K562 (cell line): ENCODE data around the gene APC2. TPM values are rescaled to one million over a fixed set of nuclear protein-coding genes. Genes with fewer than 3 reads are reported as not detected.

ENCODE experiments used
- ATAC-seq: fragments of 200-7000 bp; cut with Tn5 transposase; 3 replicates; pipeline ENCODE4 v1.9.1; 2020; ENCODE audit warnings: moderate library complexity
- BruUV-seq: library from RNA; stranded (reverse); fragments of 400-500 nt; replicated peaks from 2 replicates; lab custom pipeline; 2021; lab: Mats Ljungman, UMichigan
- CTCF ChIA-PET: fragments of 300-600 bp; formaldehyde crosslinking; extraction: SDS; loops from one replicate; lab custom pipeline; 2021; ENCODE audit warnings: low intra/inter-chr PET ratio; lab: Yijun Ruan, JAX
- POLR2A ChIA-PET: fragments of 300-600, 350-650 bp; sonication (Branson Sonifier 250); formaldehyde crosslinking; extraction: SDS; loops from one replicate; lab custom pipeline; 2021; ENCODE audit warnings: antibody characterized with exemption, inconsistent platforms; lab: Yijun Ruan, JAX
- DNase-seq, 4 experiments: peaks; one replicate each; pipeline versions ENCODE4 v3.0.0 to v3.0.0-alpha.2; 2011 to 2018; ENCODE audit warnings: low spot score in 3 of 4, mixed read lengths in 3 of 4; ENCODE audit errors: extremely low read depth in 1 of 4
- FAIRE-seq: peaks from 2 replicates; lab custom pipeline; 2011; peaks lifted over from hg19 to GRCh38; lab: Jason Lieb, UNC
- H2AFZ ChIP-seq: 2 replicates; pipeline ENCODE4 v1.6.0; 2011; ENCODE audit warnings: low read depth, low read length, control low read depth, inconsistent platforms
- H3K27ac ChIP-seq: fragments of 200-600 bp; 3 replicates; pipeline ENCODE4 v1.8.0; 2011; ENCODE audit warnings: low read depth, mild to moderate bottlenecking, control low read depth, inconsistent platforms, low read length, moderate library complexity, mixed read lengths; ENCODE audit errors: extremely low read depth
- H3K27me3 ChIP-seq, 2 experiments: fragments of 300-600 bp in 1 of 2; 2 replicates in 1 of 2; 3 replicates in 1 of 2; pipeline versions ENCODE4 v1.6.0 to v1.8.0; 2011; ENCODE audit warnings: inconsistent platforms in 2 of 2, low read length in 2 of 2, mild to moderate bottlenecking in 1 of 2, mixed read lengths in 1 of 2, moderate library complexity in 1 of 2; ENCODE audit not compliant: control insufficient read depth in 2 of 2, insufficient read depth in 2 of 2
- H3K36me3 ChIP-seq: fragments of 300-600 bp; 3 replicates; pipeline ENCODE4 v1.8.0; 2011; ENCODE audit warnings: mild to moderate bottlenecking, low read length, inconsistent platforms; ENCODE audit not compliant: control insufficient read depth, insufficient read depth
- H3K4me1 ChIP-seq, 2 experiments: fragments of 200-600 bp in 1 of 2; replicated peaks in 1 of 2; 2 replicates in 1 of 2; 3 replicates in 1 of 2; pipeline versions ENCODE4 v1.5.1 to v1.8.0; 2011; ENCODE audit warnings: inconsistent platforms in 2 of 2, low read length in 2 of 2, mild to moderate bottlenecking in 1 of 2, mixed read lengths in 1 of 2, moderate library complexity in 1 of 2; ENCODE audit not compliant: control insufficient read depth in 2 of 2, insufficient read depth in 2 of 2
- H3K4me2 ChIP-seq: 2 replicates; pipeline ENCODE4 v1.6.1; 2011; ENCODE audit warnings: low read length, control low read depth, inconsistent platforms, mixed read lengths; ENCODE audit not compliant: insufficient read depth
- H3K4me3 ChIP-seq: fragments of 200-600 bp; sonication (generic), shearing (Covaris generic); 2 replicates; pipeline ENCODE4 v1.5.1; 2016; ENCODE audit warnings: control low read depth, inconsistent platforms
- H3K79me2 ChIP-seq: fragments of 200-600 bp; 3 replicates; pipeline ENCODE4 v1.8.0; 2011; ENCODE audit warnings: low read length, inconsistent platforms; ENCODE audit not compliant: control insufficient read depth, insufficient read depth
- H3K9ac ChIP-seq, 2 experiments: 2 replicates each; pipeline versions ENCODE4 v1.6.0 to v1.6.1; 2011; ENCODE audit warnings: low read depth in 2 of 2, low read length in 2 of 2, control low read depth in 1 of 2, inconsistent platforms in 1 of 2, mild to moderate bottlenecking in 1 of 2, mixed read lengths in 1 of 2; ENCODE audit not compliant: insufficient read depth in 1 of 2
- H3K9me1 ChIP-seq: one replicate; pipeline ENCODE4 v1.6.0; 2011; ENCODE audit warnings: inconsistent platforms, mild to moderate bottlenecking, low read length, moderate library complexity; ENCODE audit not compliant: control insufficient read depth, insufficient read depth
- H3K9me3 ChIP-seq: replicated peaks from 2 replicates; pipeline ENCODE4 v1.5.1; 2011; ENCODE audit warnings: low read depth, low read length, inconsistent platforms; ENCODE audit not compliant: control insufficient read depth, insufficient read depth
- H4K20me1 ChIP-seq: replicated peaks from 2 replicates; pipeline ENCODE4 v1.6.1; 2011; ENCODE audit warnings: low read length, inconsistent platforms, mixed read lengths; ENCODE audit not compliant: control insufficient read depth, insufficient read depth
- DIDO1 ChIP-seq: fragments of 450-650 bp; IDR thresholded peaks from 2 replicates; pipeline ENCODE4 v1.6.1; 2016; ENCODE audit warnings: low read depth, missing biosample characterization, missing genetic modification characterization
- ESRRA ChIP-seq: fragments of 450-650 bp; IDR thresholded peaks from 2 replicates; pipeline ENCODE4 v1.6.1; 2014; ENCODE audit warnings: low read depth, mild to moderate bottlenecking, moderate library complexity, borderline replicate concordance
- HMBOX1 ChIP-seq: sonication (generic); IDR thresholded peaks from 2 replicates; pipeline ENCODE4 v1.6.1; 2016
- HMGN3 ChIP-seq: IDR thresholded peaks from 2 replicates; pipeline ENCODE4 v1.6.1; 2011; ENCODE audit warnings: borderline replicate concordance, low read depth, mild to moderate bottlenecking, mixed read lengths, low read length; ENCODE audit not compliant: insufficient read length; ENCODE audit errors: extremely low read depth
- HNRNPL ChIP-seq: fragments of 200-400 bp; formaldehyde crosslinking; IDR thresholded peaks from 2 replicates; pipeline ENCODE4 v1.6.1; 2017; ENCODE audit warnings: low read depth, mild to moderate bottlenecking, low read length
- POLR2G ChIP-seq: fragments of 200-400 bp; formaldehyde crosslinking; IDR thresholded peaks from 2 replicates; pipeline ENCODE4 v1.6.1; 2017; ENCODE audit warnings: low read depth, mild to moderate bottlenecking, antibody characterized with exemption, low read length, moderate library complexity
- RBFOX2 ChIP-seq: fragments of 200-400 bp; formaldehyde crosslinking; IDR thresholded peaks from 2 replicates; pipeline ENCODE4 v1.6.1; 2017; ENCODE audit warnings: low read depth, mild to moderate bottlenecking, low read length, moderate library complexity
- RBM22 ChIP-seq: fragments of 200-400 bp; formaldehyde crosslinking; IDR thresholded peaks from 2 replicates; pipeline ENCODE4 v1.6.1; 2018; ENCODE audit warnings: low read length, low read depth; ENCODE audit not compliant: poor library complexity, severe bottlenecking
- XRCC4 ChIP-seq: IDR thresholded peaks from one replicate; pipeline ENCODE4 v1.6.1; 2011; ENCODE audit not compliant: insufficient read depth, insufficient read length; ENCODE audit errors: extremely low read depth
- ZBTB33 ChIP-seq: sonication (generic); formaldehyde crosslinking; IDR thresholded peaks from 2 replicates; pipeline ENCODE4 v1.8.1; 2023; ENCODE audit warnings: mild to moderate bottlenecking, missing genetic modification reagents
- ZNF282 ChIP-seq: sonication (generic); formaldehyde crosslinking; IDR thresholded peaks from 2 replicates; pipeline ENCODE4 v1.8.1; 2023; ENCODE audit warnings: missing genetic modification reagents
- ZNF764 ChIP-seq: fragments of 250-450 bp; sonication (Bioruptor Pico); IDR thresholded peaks from 2 replicates; pipeline ENCODE4 v1.4.0; 2020; ENCODE audit warnings: low read depth, mild to moderate bottlenecking, moderate library complexity
- ZNF778 ChIP-seq: fragments of 450-650 bp; formaldehyde crosslinking; IDR thresholded peaks from 2 replicates; pipeline ENCODE4 v1.4.0; 2020; ENCODE audit warnings: mild to moderate bottlenecking, moderate library complexity
- WGBS: fragments of 100-300 bp; shearing (Covaris generic); methylation state at CpG from one replicate; pipeline ENCODE4 v1.1.6; 2016; ENCODE audit warnings: low coverage, mixed read lengths; ENCODE audit not compliant: insufficient coverage; ENCODE audit errors: missing lambda C conversion rate; 5-methylcytosine and 5-hydroxymethylcytosine counted together
- in situ Hi-C: fragments of 300-500 bp; cut with MboI; formaldehyde crosslinking; loops from 4 replicates; pipeline ENCODE4 v1.15.0; 2018; ENCODE audit warnings: inconsistent platforms, mixed read lengths
- intact Hi-C: fragments of 100-400 bp; cut with micrococcal nuclease; formaldehyde crosslinking; loops from 2 replicates; pipeline ENCODE4 v1.14.2; 2022
- polyA plus RNA-seq, 8 experiments: library from polyadenylated mRNA; depleted of rRNA in 4 of 8; stranded (reverse) in 5 of 8; unstranded in 3 of 8; fragments of >200 nt; fragmentation: Nextera tagmentation in 2 of 8; fragmentation: Illumina TruSeq in 1 of 8; extraction: Ambion mirVana in 2 of 8; extraction: Trizol in 1 of 8; gene quantifications; 2 replicates each; pipeline versions ENCODE4 v1.2.1 to v1.2.3, GENCODE V29; 2011 to 2014; ENCODE audit warnings: inconsistent platforms in 1 of 8, missing spikeins in 1 of 8
- total RNA-seq, 7 experiments: library from RNA; depleted of rRNA in 6 of 7; stranded (reverse); fragments of >200 nt in 6 of 7; fragmentation: Illumina TruSeq in 2 of 7; extraction: Trizol in 2 of 7; gene quantifications; 2 replicates each; pipeline versions ENCODE4 v1.2.1 to v1.2.3, GENCODE V29; 2011 to 2021; ENCODE audit warnings: low replicate concordance in 1 of 7

The APC2 gene
- total and polyA plus RNA-seq, 9 of the 15 experiments (the other 6 are each of a cell fraction or from before 2014, with no cell fraction given), result 0.01 to 0.40 (median 0.05) TPM; not detected in 3

- ChIA-PET CTCF (no interaction called here), POLR2A (interaction anchor here (0.6 to 1.2 kb wide), 3 partner anchors 9 to 429 kb away, joined by 3 to 5 read pairs (median 4); no protein-coding TSS in a partner anchor)
- peaks cover 30% of the 10 kb centered on the region for H3K79me2 ChIP-seq
- H4K20me1 ChIP-seq, result peaks cover 10% of the 10 kb centered on the region
- intact Hi-C loops (no loop called here), in situ Hi-C loops (no loop called here)
- 98% methylated on average over 31 of the region's 41 CpGs for WGBS
- H3K9me3 ChIP-seq, result no peaks in the 10 kb centered on the region
- H3K4me2 ChIP-seq, result no peak overlapping the region
- no peaks in the 10 kb centered on the region for H3K27me3 ChIP-seq
- no peak overlapping the region for H3K4me3 ChIP-seq
- no peak for DNase-seq
- H3K27ac ChIP-seq, result no peak overlapping the region
- H2AFZ ChIP-seq, result no peak overlapping the region
- no peak for ATAC-seq
- H3K36me3 ChIP-seq, result peaks cover 92% of the 10 kb centered on the region
- peaks cover 0 to 58% of the 10 kb centered on the region in 2 experiments; a peak in 2 of 5 replicates for H3K4me1 ChIP-seq
- H3K9me1 ChIP-seq, result peaks cover 3% of the 10 kb centered on the region
- H3K9ac ChIP-seq, result peak overlapping the region in 1 of 2 experiments; percentile 61; a peak in 1 of 4 replicates
- BruUV-seq, result no TSS peak
- no peak for FAIRE-seq
- TF ChIP-seq ZBTB33 (CRISPR knock-in tag) (no peak), ZNF282 (CRISPR knock-in tag) (no peak), ESRRA (no peak), DIDO1 (tag) (no peak), HMBOX1 (no peak), HMGN3 (peak; percentile 44), HNRNPL (peak; percentile 34; the same call in 1 of the 2 replicates), RBM22 (peak; percentile 25), ZNF778 (CRISPR knock-in tag) (no peak), RBFOX2 (0 out of 2 replicates have a peak, but pooled peaks have one; percentile 21), ZNF764 (CRISPR knock-in tag) (no peak), XRCC4 (no peak), POLR2G (0 out of 2 replicates have a peak, but pooled peaks have one; percentile 66)
- TF ChIP-seq, all 486 proteins: peak for 5
Measured at GRCh38 chr19:1428738-1429391, 21.1 kb upstream of the APC2 start.
